H9 (cell line): Measurements from ENCODE around the gene EDRF1. TPM values are rescaled to one million over a fixed set of nuclear protein-coding genes. Genes with fewer than 3 reads are reported as not detected.

ENCODE experiments used
- DNase-seq: peaks from one replicate; pipeline ENCODE4 v3.0.0-alpha.2; 2017
- H2AFZ ChIP-seq: one replicate; pipeline ENCODE4 v1.6.1; 2013; ENCODE audit warnings: mild to moderate bottlenecking, low read length, control low read depth, moderate library complexity
- H2AK5ac ChIP-seq: 2 replicates; pipeline ENCODE4 v1.6.1; 2013; ENCODE audit warnings: low read length, control low read depth, mixed read lengths; ENCODE audit not compliant: insufficient read length
- H2BK120ac ChIP-seq: one replicate; pipeline ENCODE4 v1.6.1; 2013; ENCODE audit warnings: low read depth, mild to moderate bottlenecking, low read length, control low read depth, inconsistent platforms; ENCODE audit not compliant: poor library complexity, severe bottlenecking
- H2BK12ac ChIP-seq: 2 replicates; pipeline ENCODE4 v1.6.1; 2013; ENCODE audit warnings: low read length, control low read depth, mixed read lengths, low read depth; ENCODE audit not compliant: insufficient read length
- H2BK15ac ChIP-seq: 2 replicates; pipeline ENCODE4 v1.6.1; 2013; ENCODE audit warnings: low read depth, low read length, control low read depth
- H2BK20ac ChIP-seq: one replicate; pipeline ENCODE4 v1.6.1; 2013; ENCODE audit warnings: low read depth, mild to moderate bottlenecking, low read length, control low read depth, inconsistent platforms; ENCODE audit not compliant: poor library complexity, severe bottlenecking
- H2BK5ac ChIP-seq: 2 replicates; pipeline ENCODE4 v1.6.1; 2013; ENCODE audit warnings: low read length, control low read depth, mixed read lengths; ENCODE audit not compliant: insufficient read length
- H3K14ac ChIP-seq: 2 replicates; pipeline ENCODE4 v1.6.1; 2013; ENCODE audit warnings: low read length, control low read depth; ENCODE audit not compliant: insufficient read depth
- H3K18ac ChIP-seq: 2 replicates; pipeline ENCODE4 v1.6.1; 2013; ENCODE audit warnings: low read depth, mild to moderate bottlenecking, mixed read lengths, low read length, control low read depth; ENCODE audit not compliant: insufficient read length
- H3K23ac ChIP-seq: 2 replicates; pipeline ENCODE4 v1.6.1; 2013; ENCODE audit warnings: low read length, control low read depth, mixed read lengths, low read depth; ENCODE audit not compliant: insufficient read length
- H3K23me2 ChIP-seq: 2 replicates; pipeline ENCODE4 v1.6.1; 2013; ENCODE audit warnings: low read depth, mild to moderate bottlenecking, mixed read lengths, low read length, control low read depth; ENCODE audit not compliant: insufficient read length, poor library complexity, severe bottlenecking
- H3K27ac ChIP-seq: 2 replicates; pipeline ENCODE4 v1.5.1; 2013; ENCODE audit warnings: low read length, control low read depth, mixed read lengths, low read depth; ENCODE audit not compliant: insufficient read length
- H3K27me3 ChIP-seq: 2 replicates; pipeline ENCODE4 v1.6.1; 2013; ENCODE audit warnings: low read length, control low read depth, inconsistent platforms; ENCODE audit not compliant: insufficient read depth
- H3K4ac ChIP-seq: 2 replicates; pipeline ENCODE4 v1.6.1; 2013; ENCODE audit warnings: low read depth, mild to moderate bottlenecking, control low read depth, inconsistent platforms, low read length, moderate library complexity
- H3K4me1 ChIP-seq: 2 replicates; pipeline ENCODE4 v1.6.1; 2013; ENCODE audit warnings: low read length, control low read depth, inconsistent platforms; ENCODE audit not compliant: insufficient read depth
- H3K4me2 ChIP-seq: 2 replicates; pipeline ENCODE4 v1.6.1; 2013; ENCODE audit warnings: low read length, control low read depth, mixed read lengths; ENCODE audit not compliant: insufficient read length, insufficient read depth
- H3K56ac ChIP-seq: 2 replicates; pipeline ENCODE4 v1.6.1; 2013; ENCODE audit warnings: low read depth, mild to moderate bottlenecking, mixed read lengths, low read length, control low read depth; ENCODE audit not compliant: insufficient read length
- H3K79me1 ChIP-seq: 2 replicates; pipeline ENCODE4 v1.6.1; 2013; ENCODE audit warnings: low read depth, mild to moderate bottlenecking, moderate library complexity, low read length, control low read depth, inconsistent platforms; ENCODE audit not compliant: insufficient read depth, poor library complexity, severe bottlenecking
- H3K79me2 ChIP-seq: 2 replicates; pipeline ENCODE4 v1.6.1; 2013; ENCODE audit warnings: low read length, control low read depth, inconsistent platforms; ENCODE audit not compliant: insufficient read depth
- H3K9ac ChIP-seq: 2 replicates; pipeline ENCODE4 v1.6.1; 2013; ENCODE audit warnings: low read length, control low read depth, mixed read lengths; ENCODE audit not compliant: insufficient read length; ENCODE audit errors: extremely low read depth
- H3K9me3 ChIP-seq: one replicate; pipeline ENCODE4 v1.6.1; 2013; ENCODE audit warnings: low read depth, low read length, inconsistent platforms; ENCODE audit not compliant: control insufficient read depth
- H3T11ph ChIP-seq: one replicate; pipeline ENCODE4 v1.6.1; 2013; ENCODE audit warnings: mild to moderate bottlenecking, low read length, control low read depth, inconsistent platforms
- H4K20me1 ChIP-seq: one replicate; pipeline ENCODE4 v1.6.1; 2013; ENCODE audit not compliant: control insufficient read depth, insufficient read length, insufficient read depth
- H4K5ac ChIP-seq: 2 replicates; pipeline ENCODE4 v1.6.1; 2013; ENCODE audit warnings: low read depth, mild to moderate bottlenecking, mixed read lengths, low read length, control low read depth; ENCODE audit not compliant: insufficient read length
- H4K8ac ChIP-seq: replicated peaks from 2 replicates; pipeline ENCODE4 v1.6.1; 2013; ENCODE audit warnings: low read length, control low read depth, mixed read lengths, low read depth; ENCODE audit not compliant: insufficient read length
- H4K91ac ChIP-seq: 2 replicates; pipeline ENCODE4 v1.6.1; 2013; ENCODE audit warnings: low read depth, mild to moderate bottlenecking, moderate library complexity, mixed read lengths, low read length, control low read depth; ENCODE audit not compliant: insufficient read length
- H3K27ac Mint-ChIP-seq, 3 experiments: 2 replicates in 2 of 3; 3 replicates in 1 of 3; pipeline ENCODE4 v1.8.0; 2020 to 2021; ENCODE audit warnings: mixed read lengths in 3 of 3, mild to moderate bottlenecking in 1 of 3, moderate library complexity in 1 of 3
- H3K27me3 Mint-ChIP-seq: 2 replicates; pipeline ENCODE4 v1.8.0; 2021; ENCODE audit warnings: low read depth, mild to moderate bottlenecking, moderate library complexity, mixed read lengths
- H3K36me3 Mint-ChIP-seq, 3 experiments: 2 replicates in 2 of 3; 3 replicates in 1 of 3; pipeline ENCODE4 v1.8.0; 2020 to 2021; ENCODE audit warnings: low read depth in 3 of 3, mixed read lengths in 3 of 3; ENCODE audit not compliant: insufficient read depth in 1 of 3
- H3K4me1 Mint-ChIP-seq, 2 experiments: 2 replicates each; pipeline ENCODE4 v1.8.0; 2020; ENCODE audit warnings: mixed read lengths in 2 of 2
- H3K4me3 Mint-ChIP-seq, 2 experiments: 2 replicates in 1 of 2; 3 replicates in 1 of 2; pipeline ENCODE4 v1.8.0; 2020 to 2021; ENCODE audit warnings: mild to moderate bottlenecking in 2 of 2, mixed read lengths in 2 of 2, moderate library complexity in 1 of 2
- H3K9me3 Mint-ChIP-seq, 2 experiments: 2 replicates in 1 of 2; 3 replicates in 1 of 2; pipeline ENCODE4 v1.8.0; 2020; ENCODE audit warnings: mild to moderate bottlenecking in 2 of 2, mixed read lengths in 2 of 2, moderate library complexity in 1 of 2
- WGBS: extraction: QIAGEN DNeasy Blood & Tissue Kit; methylation state at CpG from one replicate; pipeline ENCODE4 v1.1.7; 2013; ENCODE audit warnings: missing lambda C conversion rate, low lambda C conversion rate, mixed read lengths; ENCODE audit not compliant: insufficient read length; ENCODE audit errors: extremely low coverage; 5-methylcytosine and 5-hydroxymethylcytosine counted together
- total RNA-seq: library from RNA; stranded (reverse); gene quantifications from 2 replicates; pipeline ENCODE4 v1.2.1, GENCODE V29; 2021
- TF ChIP-seq, protein P1 (sequence below): fragments of 200-600 bp; sonication (generic); conservative IDR thresholded peaks from 3 replicates; pipeline ENCODE4 v1.8.0; 2021; ENCODE audit warnings: antibody characterized with exemption, mild to moderate bottlenecking

Gene EDRF1
- total RNA-seq, 1 experiment from 2014 or later: 51.0 TPM

DNA sequence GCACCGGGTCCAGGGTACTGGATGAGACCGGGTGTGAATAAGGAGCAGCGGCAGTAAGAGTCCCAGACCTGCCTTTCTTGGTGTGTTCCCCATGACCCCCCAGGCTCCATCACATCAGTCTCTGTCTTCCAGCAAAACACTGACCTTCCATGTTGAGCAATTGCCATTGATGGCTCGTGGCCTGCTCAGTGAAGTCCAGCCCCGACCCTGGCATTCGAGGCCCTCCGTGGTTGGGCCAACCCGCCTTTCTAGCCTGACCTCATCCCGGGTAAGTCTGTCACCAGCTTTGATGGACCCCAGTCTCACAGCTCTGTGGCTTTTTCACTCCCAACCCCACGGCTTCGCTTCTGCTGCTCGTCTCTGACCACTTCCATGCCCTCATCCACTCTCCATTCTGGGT, 49.7 kb downstream of the EDRF1 start:
- no peaks in the 10 kb centered on the region; a peak in 1 of 5 replicates for H3K9me3 Mint-ChIP-seq
- H3K9me3 ChIP-seq: no peaks in the 10 kb centered on the region
- no peak overlapping the region for H3K14ac ChIP-seq
- no peak overlapping the region for H2BK120ac ChIP-seq
- H4K8ac ChIP-seq: no peak overlapping the region
- no peak overlapping the region for H2BK5ac ChIP-seq
- H3K79me1 ChIP-seq: no peaks in the 10 kb centered on the region
- no peaks in the 10 kb centered on the region for H3K4me1 Mint-ChIP-seq
- H3T11ph ChIP-seq: no peak overlapping the region
- no peaks in the 10 kb centered on the region for H3K27me3 Mint-ChIP-seq
- no peak overlapping the region for H4K91ac ChIP-seq
- H2AK5ac ChIP-seq: no peak overlapping the region
- H3K23ac ChIP-seq: no peak overlapping the region
- no peak overlapping the region for H2BK15ac ChIP-seq
- no peak overlapping the region for H4K5ac ChIP-seq
- no peaks in the 10 kb centered on the region for H4K20me1 ChIP-seq
- no peak overlapping the region for H3K56ac ChIP-seq
- no peak overlapping the region for H3K18ac ChIP-seq
- TF ChIP-seq, protein P1, sequence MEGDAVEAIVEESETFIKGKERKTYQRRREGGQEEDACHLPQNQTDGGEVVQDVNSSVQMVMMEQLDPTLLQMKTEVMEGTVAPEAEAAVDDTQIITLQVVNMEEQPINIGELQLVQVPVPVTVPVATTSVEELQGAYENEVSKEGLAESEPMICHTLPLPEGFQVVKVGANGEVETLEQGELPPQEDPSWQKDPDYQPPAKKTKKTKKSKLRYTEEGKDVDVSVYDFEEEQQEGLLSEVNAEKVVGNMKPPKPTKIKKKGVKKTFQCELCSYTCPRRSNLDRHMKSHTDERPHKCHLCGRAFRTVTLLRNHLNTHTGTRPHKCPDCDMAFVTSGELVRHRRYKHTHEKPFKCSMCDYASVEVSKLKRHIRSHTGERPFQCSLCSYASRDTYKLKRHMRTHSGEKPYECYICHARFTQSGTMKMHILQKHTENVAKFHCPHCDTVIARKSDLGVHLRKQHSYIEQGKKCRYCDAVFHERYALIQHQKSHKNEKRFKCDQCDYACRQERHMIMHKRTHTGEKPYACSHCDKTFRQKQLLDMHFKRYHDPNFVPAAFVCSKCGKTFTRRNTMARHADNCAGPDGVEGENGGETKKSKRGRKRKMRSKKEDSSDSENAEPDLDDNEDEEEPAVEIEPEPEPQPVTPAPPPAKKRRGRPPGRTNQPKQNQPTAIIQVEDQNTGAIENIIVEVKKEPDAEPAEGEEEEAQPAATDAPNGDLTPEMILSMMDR: no peak
- H2BK20ac ChIP-seq: no peak overlapping the region
- H3K27ac Mint-ChIP-seq: peak overlapping the region in 2 of 3 experiments; percentile 45 to 65; a peak in 4 of 7 replicates
- no peaks in the 10 kb centered on the region for H3K4me1 ChIP-seq
- no peak overlapping the region for H2BK12ac ChIP-seq
- no peak overlapping the region for H3K4me2 ChIP-seq
- H3K36me3 Mint-ChIP-seq: peaks cover 10 to 26% (median 12%) of the 10 kb centered on the region in 3 experiments; a peak in 5 of 7 replicates
- H3K4ac ChIP-seq: no peak overlapping the region
- no peak overlapping the region for H2AFZ ChIP-seq
- H3K4me3 Mint-ChIP-seq: no peak overlapping the region
- H3K9ac ChIP-seq: no peak overlapping the region
- H3K23me2 ChIP-seq: no peaks in the 10 kb centered on the region
- no peaks in the 10 kb centered on the region for H3K79me2 ChIP-seq
- no CpG with 5 or more reads among the region's 12 CpGs for WGBS
- H3K27me3 ChIP-seq: no peaks in the 10 kb centered on the region
- no peak overlapping the region for H3K27ac ChIP-seq
- no peak for DNase-seq
